GM12878 (cell line): ENCODE data around the gene CCDC17. TPM values are rescaled to one million over a fixed set of nuclear protein-coding genes. Genes with fewer than 3 reads are reported as not detected.

Experiments used
- ATAC-seq: fragments of 200-7000 bp; cut with Tn5 transposase; 3 replicates; pipeline ENCODE4 v1.9.1; 2020; ENCODE audit warnings: mild to moderate bottlenecking, moderate library complexity
- BruUV-seq: library from RNA; stranded (reverse); fragments of 400-500 nt; replicated peaks from 2 replicates; lab custom pipeline; 2021; lab: Mats Ljungman, UMichigan
- CTCF ChIA-PET: fragments of 300-600 bp; sonication (Branson Sonifier 250); formaldehyde crosslinking; extraction: SDS; loops from one replicate; lab custom pipeline; 2021; ENCODE audit warnings: inconsistent platforms; lab: Yijun Ruan, JAX
- POLR2A ChIA-PET: fragments of 350-600 bp; formaldehyde crosslinking; extraction: SDS; loops from one replicate; lab custom pipeline; 2021; ENCODE audit warnings: inconsistent platforms; lab: Charles Lee
- RAD21 ChIA-PET: fragments of 300-600 bp; sonication (Branson Sonifier 250); formaldehyde crosslinking; loops from one replicate; lab custom pipeline; 2023; ENCODE audit warnings: antibody characterized with exemption; ENCODE audit not compliant: unreplicated experiment; lab: Charles Lee
- SMC1A ChIA-PET: fragments of 300-600 bp; sonication (Branson Sonifier 250); formaldehyde crosslinking; loops from one replicate; lab custom pipeline; 2023; ENCODE audit not compliant: unreplicated experiment, uncharacterized antibody; lab: Charles Lee
- DNase-seq: peaks from one replicate; pipeline ENCODE4 v3.0.0-alpha.2; 2011; ENCODE audit warnings: low read depth, low spot score
- FAIRE-seq: peaks from 3 replicates; lab custom pipeline; 2011; peaks lifted over from hg19 to GRCh38; lab: Jason Lieb, UNC
- H2AFZ ChIP-seq: 2 replicates; pipeline ENCODE4 v1.6.0; 2011; ENCODE audit warnings: low read depth, low read length, control low read depth; ENCODE audit not compliant: control insufficient read depth
- H3K27ac ChIP-seq: 2 replicates; pipeline ENCODE4 v1.5.1; 2011; ENCODE audit warnings: control low read depth; ENCODE audit not compliant: control insufficient read depth, insufficient read depth
- H3K27me3 ChIP-seq, 2 experiments: replicated peaks in 1 of 2; 2 replicates each; pipeline versions ENCODE4 v1.6.0 to v1.6.1; 2011; ENCODE audit warnings: low read length in 1 of 2; ENCODE audit not compliant: control insufficient read depth in 2 of 2, insufficient read depth in 2 of 2
- H3K36me3 ChIP-seq, 2 experiments: 2 replicates each; pipeline ENCODE4 v1.5.1; 2011; ENCODE audit warnings: low read length in 1 of 2; ENCODE audit not compliant: control insufficient read depth in 2 of 2, insufficient read depth in 2 of 2
- H3K4me1 ChIP-seq: 2 replicates; pipeline ENCODE4 v1.6.1; 2011; ENCODE audit warnings: mild to moderate bottlenecking, low read length, moderate library complexity, mixed read lengths; ENCODE audit not compliant: control insufficient read depth, insufficient read depth
- H3K4me2 ChIP-seq: 2 replicates; pipeline ENCODE4 v1.6.0; 2011; ENCODE audit warnings: control low read depth; ENCODE audit not compliant: control insufficient read depth, insufficient read depth
- H3K4me3 ChIP-seq: fragments of 200-600 bp; sonication (generic); 2 replicates; pipeline ENCODE4 v1.5.1; 2016
- H3K79me2 ChIP-seq: 2 replicates; pipeline ENCODE4 v1.6.0; 2011; ENCODE audit warnings: low read length; ENCODE audit not compliant: control insufficient read depth, insufficient read depth
- H3K9ac ChIP-seq: 2 replicates; pipeline ENCODE4 v1.8.0; 2011; ENCODE audit warnings: low read length, control low read depth, mixed read lengths; ENCODE audit not compliant: control insufficient read depth, insufficient read depth
- H3K9me3 ChIP-seq: replicated peaks from 3 replicates; pipeline ENCODE4 v1.5.1; 2011; ENCODE audit warnings: mild to moderate bottlenecking, low read length; ENCODE audit not compliant: control insufficient read depth, insufficient read depth
- H4K20me1 ChIP-seq: 2 replicates; pipeline ENCODE4 v1.6.0; 2011; ENCODE audit not compliant: control insufficient read depth, insufficient read depth
- JUNB ChIP-seq: IDR thresholded peaks from 2 replicates; pipeline ENCODE4 v1.6.1; 2016; ENCODE audit warnings: antibody characterized with exemption, mild to moderate bottlenecking
- MEF2A ChIP-seq: IDR thresholded peaks from 2 replicates; pipeline ENCODE4 v1.6.1; 2011; ENCODE audit warnings: low read depth, mild to moderate bottlenecking, low read length, moderate library complexity; ENCODE audit not compliant: insufficient read depth
- MTA3 ChIP-seq: IDR thresholded peaks from 2 replicates; pipeline ENCODE4 v1.6.1; 2012; ENCODE audit warnings: low read length, inconsistent platforms, borderline replicate concordance
- NFIC ChIP-seq: IDR thresholded peaks from 2 replicates; pipeline ENCODE4 v1.6.1; 2012; ENCODE audit warnings: low read depth, mild to moderate bottlenecking, inconsistent platforms, low read length, moderate library complexity
- RUNX3 ChIP-seq: IDR thresholded peaks from 2 replicates; pipeline ENCODE4 v1.6.1; 2012; ENCODE audit warnings: low read length, inconsistent platforms
- ZZZ3 ChIP-seq: IDR thresholded peaks from 2 replicates; pipeline ENCODE4 v1.6.1; 2011; ENCODE audit warnings: low read depth; ENCODE audit not compliant: control insufficient read depth, insufficient read length
- WGBS: methylation state at CpG from one replicate; pipeline ENCODE4 v1.1.6; 2016; ENCODE audit warnings: low lambda C conversion rate; ENCODE audit not compliant: insufficient replicate concordance, insufficient coverage; ENCODE audit errors: missing lambda C conversion rate; 5-methylcytosine and 5-hydroxymethylcytosine counted together
- in situ Hi-C: fragments of 300-500 bp; cut with MboI; formaldehyde crosslinking; loops from 9 replicates; pipeline ENCODE4 v1.14.3; 2018; ENCODE audit warnings: mixed read lengths
- intact Hi-C: fragments of 100-400 bp; cut with micrococcal nuclease; formaldehyde crosslinking; loops from one replicate; pipeline ENCODE4 v1.14.2; 2022; ENCODE audit not compliant: unreplicated experiment
- polyA plus RNA-seq, 11 experiments: library from polyadenylated mRNA; depleted of rRNA in 4 of 11; unstranded in 6 of 11; stranded (reverse) in 5 of 11; fragments of >200 nt; fragmentation: Nextera tagmentation in 4 of 11; fragmentation: Illumina TruSeq in 1 of 11; extraction: Ambion mirVana in 4 of 11; extraction: Trizol in 1 of 11; gene quantifications; 1 replicate in 1 of 11; 2 replicates in 10 of 11; pipeline versions ENCODE4 v1.2.1 to v1.2.3, GENCODE V29; 2011 to 2016; ENCODE audit warnings: inconsistent platforms in 2 of 11, missing spikeins in 2 of 11, low read depth in 1 of 11
- total RNA-seq, 4 experiments: library from RNA; depleted of rRNA in 3 of 4; stranded (reverse); fragments of >200 nt in 3 of 4; fragmentation: Illumina TruSeq in 1 of 4; extraction: Trizol in 1 of 4; gene quantifications; 2 replicates each; pipeline versions ENCODE4 v1.2.1 to v1.2.3, GENCODE V29; 2013 to 2021
- TF ChIP-seq, protein P1 (sequence below): fragments of 150-350 bp; IDR thresholded peaks from 2 replicates; pipeline ENCODE4 v1.6.1; 2014; ENCODE audit warnings: mild to moderate bottlenecking, low read depth, low read length
- TF ChIP-seq, protein P2 (sequence below): IDR thresholded peaks from 2 replicates; pipeline ENCODE4 v1.6.1; 2011; ENCODE audit warnings: low read depth, mild to moderate bottlenecking, low read length, moderate library complexity, borderline replicate concordance; ENCODE audit errors: extremely low read depth

The CCDC17 gene
- total and polyA plus RNA-seq, 10 of the 15 experiments (the other 5 are each of a cell fraction or from before 2014, with no cell fraction given), result 0.15 to 1.9 (median 0.69) TPM

DNA sequence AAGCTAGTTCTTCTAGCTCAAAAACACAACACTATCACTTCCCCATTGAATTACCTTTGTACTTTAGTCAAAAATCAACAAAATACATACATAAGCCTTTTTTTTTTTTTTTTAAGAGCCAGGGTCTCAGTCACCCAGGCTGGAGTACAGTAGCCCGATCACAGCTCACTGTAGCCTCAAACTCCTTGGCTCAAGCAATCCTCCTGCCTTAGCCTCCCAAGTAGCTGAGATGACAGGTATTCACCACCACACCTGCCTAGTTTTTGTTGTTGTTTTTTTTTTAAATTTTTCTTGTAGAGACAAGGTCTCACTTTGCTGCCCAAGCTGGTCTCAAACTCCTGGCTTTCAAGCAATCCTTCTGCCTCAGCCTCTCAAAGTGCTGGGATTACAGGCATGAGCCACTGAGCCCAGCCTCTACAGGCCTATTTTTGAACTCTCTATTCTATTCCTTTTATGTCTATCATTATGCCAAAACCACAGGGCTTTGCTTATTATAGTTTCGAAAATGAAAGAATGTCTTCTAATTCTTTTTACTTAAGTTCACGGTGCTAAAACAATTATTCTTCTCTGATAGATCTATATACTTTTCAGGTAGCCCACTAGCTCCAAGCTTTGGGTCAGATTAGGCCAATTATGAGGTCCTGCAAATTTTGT lies 32.8 kb upstream of the CCDC17 start (continued):
- TF ChIP-seq, protein P1, sequence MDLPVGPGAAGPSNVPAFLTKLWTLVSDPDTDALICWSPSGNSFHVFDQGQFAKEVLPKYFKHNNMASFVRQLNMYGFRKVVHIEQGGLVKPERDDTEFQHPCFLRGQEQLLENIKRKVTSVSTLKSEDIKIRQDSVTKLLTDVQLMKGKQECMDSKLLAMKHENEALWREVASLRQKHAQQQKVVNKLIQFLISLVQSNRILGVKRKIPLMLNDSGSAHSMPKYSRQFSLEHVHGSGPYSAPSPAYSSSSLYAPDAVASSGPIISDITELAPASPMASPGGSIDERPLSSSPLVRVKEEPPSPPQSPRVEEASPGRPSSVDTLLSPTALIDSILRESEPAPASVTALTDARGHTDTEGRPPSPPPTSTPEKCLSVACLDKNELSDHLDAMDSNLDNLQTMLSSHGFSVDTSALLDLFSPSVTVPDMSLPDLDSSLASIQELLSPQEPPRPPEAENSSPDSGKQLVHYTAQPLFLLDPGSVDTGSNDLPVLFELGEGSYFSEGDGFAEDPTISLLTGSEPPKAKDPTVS, result no peak
- no peak for TF ChIP-seq ZZZ3

DNA sequence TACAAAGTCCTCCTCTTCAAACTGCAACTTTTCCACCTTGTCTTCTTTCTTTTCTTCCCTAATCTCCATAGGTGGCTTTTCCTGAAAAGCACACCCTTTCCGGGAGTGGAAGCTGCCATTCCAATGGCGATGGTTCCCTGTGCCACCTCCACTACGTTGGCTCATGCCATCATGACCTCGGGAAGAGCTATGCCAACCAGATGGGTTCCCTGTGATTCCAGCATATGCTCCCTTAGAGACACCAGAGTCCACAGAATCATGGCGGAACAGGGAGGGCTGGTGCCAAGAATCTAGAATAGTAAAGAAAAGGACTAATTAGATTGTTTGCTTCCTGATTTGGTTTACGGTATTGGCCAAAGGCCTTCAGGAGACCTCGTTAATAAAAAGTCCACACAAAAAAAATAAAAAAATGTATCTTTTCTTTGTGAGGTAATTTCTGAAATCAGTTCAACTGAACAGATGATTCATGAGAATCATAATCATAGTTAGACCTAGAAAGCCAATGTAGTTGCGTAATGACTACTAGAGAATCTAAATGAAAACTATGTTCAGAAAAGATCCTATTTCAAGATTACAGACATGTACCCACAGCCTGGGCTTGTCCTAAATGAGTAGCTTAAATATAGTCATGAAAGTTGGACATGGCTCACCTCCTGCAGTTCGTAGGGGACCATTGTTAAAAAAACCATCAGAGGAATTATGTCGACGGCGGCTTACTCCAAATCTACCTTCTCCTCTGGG lies 30.9 kb upstream of the CCDC17 start:
- peak; percentile 74; the same call in 1 of the 2 replicates for TF ChIP-seq NFIC
- peak; percentile 52; the same call in 1 of the 2 replicates for TF ChIP-seq RUNX3
- TF ChIP-seq, protein P2, sequence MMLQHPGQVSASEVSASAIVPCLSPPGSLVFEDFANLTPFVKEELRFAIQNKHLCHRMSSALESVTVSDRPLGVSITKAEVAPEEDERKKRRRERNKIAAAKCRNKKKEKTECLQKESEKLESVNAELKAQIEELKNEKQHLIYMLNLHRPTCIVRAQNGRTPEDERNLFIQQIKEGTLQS, result no peak
- 0 out of 2 replicates have a peak, but pooled peaks have one; percentile 11 for TF ChIP-seq MEF2A
- peak; percentile 61 for TF ChIP-seq JUNB
- TF ChIP-seq MTA3, result no peak
- peaks cover 23 to 62% of the 10 kb centered on the region in 2 experiments for H3K36me3 ChIP-seq
- 61% methylated on average over 12 of the region's 12 CpGs for WGBS
- H4K20me1 ChIP-seq, result no peaks in the 10 kb centered on the region
- H3K79me2 ChIP-seq, result no peaks in the 10 kb centered on the region; the same call in 1 of the 2 replicates
- in situ Hi-C loops, result no loop called here
- ATAC-seq (no peak), FAIRE-seq (no peak), DNase-seq (no peak)
- intact Hi-C loops, result no loop called here
- POLR2A ChIA-PET, result no interaction called here
- H3K9me3 ChIP-seq, result no peaks in the 10 kb centered on the region
- SMC1A ChIA-PET, result interaction anchor here (1.2 to 2.0 kb wide), 3 partner anchors 10 to 75 kb away, joined by 3 to 13 read pairs (median 5); no protein-coding TSS in a partner anchor
- no peak overlapping the region for H3K4me2 ChIP-seq
- no peak overlapping the region for H3K27ac ChIP-seq
- no peaks in the 10 kb centered on the region for H3K4me1 ChIP-seq
- CTCF ChIA-PET, result interaction anchor here (0.5 kb wide), 1 partner anchor 41 kb away, joined by 3 read pairs; no protein-coding TSS in a partner anchor
- RAD21 ChIA-PET, result no interaction called here
- H2AFZ ChIP-seq, result no peak overlapping the region
- no peak overlapping the region for H3K9ac ChIP-seq
- no peak overlapping the region for H3K4me3 ChIP-seq
- BruUV-seq, result TSS peak; percentile 14
- H3K27me3 ChIP-seq, result no peaks in the 10 kb centered on the region
